Nucleus accumbens (tissue), 56 donors: ENCODE results near the gene ZNF394.

Experiments used
- DNase-seq, 56 donors: peaks; one replicate each; lab custom pipeline; 2025; lab: John Stamatoyannopoulos, UW

Gene ZNF394

DNA sequence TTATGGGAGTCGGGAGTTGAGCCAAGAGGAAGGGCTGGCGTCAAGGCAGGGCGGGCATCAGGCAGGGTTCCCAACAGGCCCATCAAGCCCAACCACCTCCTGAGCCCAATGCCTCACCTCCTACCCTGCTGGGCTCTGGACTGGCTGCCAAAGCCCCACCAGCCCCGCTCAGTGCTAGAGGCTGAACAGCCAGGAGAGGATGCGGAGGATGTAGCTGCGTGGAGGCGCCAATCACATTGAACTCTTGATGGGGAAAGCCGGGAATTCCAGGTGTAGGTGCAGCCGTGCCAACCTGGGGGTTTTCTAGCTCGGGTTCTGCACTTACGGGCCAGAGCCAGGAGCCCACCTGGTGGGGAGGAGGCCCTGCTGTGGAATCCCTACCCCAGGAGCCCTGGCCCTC, 47.0 kb downstream of the ZNF394 start:
- peak in 9 of 56 donors; percentile 4 to 34 (median 24) for DNase-seq

- no peak for DNase-seq
These were observed 47.5 kb downstream of the ZNF394 start for GRCh38 chr7:99452541-99452940.

GRCh38 chr7:99451936-99452335, 48.1 kb downstream of the ZNF394 start:
- peak in 13 of 56 donors; percentile 2 to 37 (median 23) for DNase-seq

DNA sequence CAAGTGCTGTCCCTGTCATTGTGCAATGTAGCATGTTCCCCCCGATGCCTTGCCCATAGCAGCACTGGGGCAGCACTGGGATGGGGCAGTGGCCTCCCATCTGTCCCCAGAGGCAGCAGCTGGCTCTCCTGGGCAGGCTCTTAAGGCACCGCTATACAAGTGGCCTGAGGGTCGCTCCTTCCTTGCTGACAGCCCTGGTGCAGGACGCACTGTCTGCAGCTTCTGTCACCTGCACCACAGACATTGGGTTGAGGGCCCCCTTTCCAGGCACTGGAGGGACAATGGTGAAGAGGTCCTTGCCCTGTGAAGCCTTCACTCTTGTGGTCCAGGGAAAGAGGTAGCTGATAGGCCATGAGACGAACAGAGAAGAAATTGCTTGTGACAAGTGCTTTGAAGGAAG, 50.8 kb downstream of the ZNF394 start:
- DNase-seq = no peak

DNA sequence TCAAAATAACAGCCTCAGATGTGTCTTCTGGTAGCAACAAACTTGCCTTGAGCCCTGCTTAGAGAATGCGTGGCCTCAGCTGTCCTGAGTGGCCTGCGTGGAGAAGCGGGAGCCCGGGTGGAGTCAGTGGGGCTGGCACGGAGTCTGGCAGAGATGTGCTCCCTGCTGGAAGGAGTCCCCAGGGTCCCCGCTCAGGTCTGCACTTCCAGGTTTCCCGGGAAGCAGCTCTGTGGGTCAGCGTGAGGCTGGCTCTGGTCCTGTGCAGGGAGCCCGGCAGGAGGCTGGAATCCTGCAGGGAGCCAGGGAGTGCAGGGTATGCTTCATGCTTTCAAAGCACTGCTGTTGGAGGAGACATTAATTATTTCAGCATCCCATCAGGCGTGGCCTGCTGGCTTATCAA, 51.2 kb downstream of the ZNF394 start:
- DNase-seq = no peak

GRCh38 chr7:99447943-99448342, 52.1 kb downstream of the ZNF394 start:
- DNase-seq = no peak

- DNase-seq = no peak
These were observed 54.0 kb downstream of the ZNF394 start for GRCh38 chr7:99446096-99446495.
